PFSK-1 (cell line): Measurements from ENCODE around the gene TADA2A.

Source experiments
- POLR2AphosphoS5 ChIP-seq: IDR thresholded peaks from 2 replicates; pipeline ENCODE4 v1.6.1; 2012; ENCODE audit warnings: low read depth, mild to moderate bottlenecking, control low read depth, low read length, moderate library complexity
- SIN3A ChIP-seq: IDR thresholded peaks from 2 replicates; pipeline ENCODE4 v1.6.1; 2012; ENCODE audit warnings: mild to moderate bottlenecking, low read length, moderate library complexity, borderline replicate concordance; ENCODE audit not compliant: insufficient read depth
- TF ChIP-seq, protein P1 (sequence below), 2 experiments: IDR thresholded peaks; 2 replicates each; pipeline versions ENCODE4 v1.6.1 to v1.8.0; 2011 to 2012; ENCODE audit warnings: low read depth in 2 of 2, low read length in 2 of 2, control low read depth in 1 of 2, inconsistent platforms in 1 of 2, mild to moderate bottlenecking in 1 of 2, moderate library complexity in 1 of 2; ENCODE audit not compliant: insufficient read depth in 1 of 2

DNA sequence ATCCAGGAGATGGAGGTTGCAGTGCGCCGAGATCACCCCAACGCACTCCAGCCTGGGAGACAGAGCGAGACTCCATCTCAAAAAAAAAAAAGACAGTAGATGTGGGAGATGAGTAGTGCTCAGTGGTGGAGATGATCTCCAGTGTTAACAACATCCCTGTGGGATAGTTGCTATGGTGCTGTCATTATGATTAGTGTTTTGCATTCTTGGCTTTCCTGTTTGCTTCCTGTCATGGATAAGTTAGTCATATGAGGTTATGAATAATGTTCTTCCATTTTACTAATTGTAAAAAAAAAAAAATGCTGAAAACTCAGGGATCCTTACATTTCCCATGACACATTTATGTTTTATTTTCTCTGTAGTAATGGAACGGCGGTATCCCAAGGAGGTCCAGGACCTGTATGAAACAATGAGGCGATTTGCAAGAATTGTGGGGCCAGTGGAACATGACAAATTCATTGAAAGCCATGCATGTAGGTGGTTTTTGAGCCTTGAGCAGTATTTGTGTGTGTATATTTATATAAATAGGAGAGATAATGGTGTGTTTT lies 58.5 kb downstream of the TADA2A start:
- TF ChIP-seq, protein P1, sequence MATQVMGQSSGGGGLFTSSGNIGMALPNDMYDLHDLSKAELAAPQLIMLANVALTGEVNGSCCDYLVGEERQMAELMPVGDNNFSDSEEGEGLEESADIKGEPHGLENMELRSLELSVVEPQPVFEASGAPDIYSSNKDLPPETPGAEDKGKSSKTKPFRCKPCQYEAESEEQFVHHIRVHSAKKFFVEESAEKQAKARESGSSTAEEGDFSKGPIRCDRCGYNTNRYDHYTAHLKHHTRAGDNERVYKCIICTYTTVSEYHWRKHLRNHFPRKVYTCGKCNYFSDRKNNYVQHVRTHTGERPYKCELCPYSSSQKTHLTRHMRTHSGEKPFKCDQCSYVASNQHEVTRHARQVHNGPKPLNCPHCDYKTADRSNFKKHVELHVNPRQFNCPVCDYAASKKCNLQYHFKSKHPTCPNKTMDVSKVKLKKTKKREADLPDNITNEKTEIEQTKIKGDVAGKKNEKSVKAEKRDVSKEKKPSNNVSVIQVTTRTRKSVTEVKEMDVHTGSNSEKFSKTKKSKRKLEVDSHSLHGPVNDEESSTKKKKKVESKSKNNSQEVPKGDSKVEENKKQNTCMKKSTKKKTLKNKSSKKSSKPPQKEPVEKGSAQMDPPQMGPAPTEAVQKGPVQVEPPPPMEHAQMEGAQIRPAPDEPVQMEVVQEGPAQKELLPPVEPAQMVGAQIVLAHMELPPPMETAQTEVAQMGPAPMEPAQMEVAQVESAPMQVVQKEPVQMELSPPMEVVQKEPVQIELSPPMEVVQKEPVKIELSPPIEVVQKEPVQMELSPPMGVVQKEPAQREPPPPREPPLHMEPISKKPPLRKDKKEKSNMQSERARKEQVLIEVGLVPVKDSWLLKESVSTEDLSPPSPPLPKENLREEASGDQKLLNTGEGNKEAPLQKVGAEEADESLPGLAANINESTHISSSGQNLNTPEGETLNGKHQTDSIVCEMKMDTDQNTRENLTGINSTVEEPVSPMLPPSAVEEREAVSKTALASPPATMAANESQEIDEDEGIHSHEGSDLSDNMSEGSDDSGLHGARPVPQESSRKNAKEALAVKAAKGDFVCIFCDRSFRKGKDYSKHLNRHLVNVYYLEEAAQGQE (IDR thresholded peaks at IDR 0.05; ENCODE audit: insufficient read depth in 1 of 2, low read depth in 2 of 2, low read length in 2 of 2): no peak
- TF ChIP-seq POLR2AphosphoS5 (no peak), SIN3A (no peak)
